ENCODE data around the gene NUP188. TPM values are rescaled to one million over a fixed set of nuclear protein-coding genes. Genes with fewer than 3 reads are reported as not detected.
A peak's percentile ranks its signal among the peaks of the same experiment; 100 is the strongest.

NUP188 gene
- total RNA-seq, 1 donor from 2014 or later = 66.7 TPM

DNA sequence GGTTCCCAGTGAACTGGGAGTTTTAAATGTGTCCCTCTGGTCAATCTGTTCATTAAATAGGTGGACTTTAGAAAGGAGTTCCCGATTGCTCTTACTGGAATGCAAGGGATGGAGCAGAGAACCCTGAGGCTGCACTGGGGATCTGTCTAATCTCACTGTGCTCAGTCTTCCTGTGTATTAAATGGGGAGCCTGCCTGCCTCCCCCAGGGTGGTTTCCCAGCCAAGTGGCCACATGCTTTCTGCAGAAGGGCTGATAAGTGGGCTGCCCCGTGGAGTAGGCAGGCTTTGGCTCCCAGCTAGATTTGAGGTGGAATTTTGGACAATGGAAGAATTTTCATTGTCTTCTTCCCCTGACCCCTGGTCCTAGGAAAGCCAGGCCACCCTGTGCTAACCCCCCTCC lies 40.8 kb upstream of the NUP188 start:
- H3F3A ChIP-seq (ENCODE audit: low read depth) = no peaks in the 10 kb centered on the region
- peaks cover 7% of the 10 kb centered on the region for H3K4me1 ChIP-seq
- no peak overlapping the region for H2AFZ ChIP-seq (replicated peaks)
- H3K27ac ChIP-seq = no peak overlapping the region
- no peak overlapping the region for H3K9ac ChIP-seq
- DNase-seq (ENCODE audit: low spot score) = no peak
- no peaks in the 10 kb centered on the region for H3K27me3 ChIP-seq
- peaks cover 19% of the 10 kb centered on the region for H3K36me3 Mint-ChIP-seq
- no peaks in the 10 kb centered on the region for H3K36me3 ChIP-seq
- H4K20me1 ChIP-seq (ENCODE audit: low read depth) = peaks cover 27% of the 10 kb centered on the region
- no peaks in the 10 kb centered on the region for H3K9me3 Mint-ChIP-seq
- H3K4me3 Mint-ChIP-seq = peak overlapping the region; percentile 17
- H3K27me3 Mint-ChIP-seq (ENCODE audit: insufficient read depth, low read depth) = no peaks in the 10 kb centered on the region
- TF ChIP-seq, protein P1, sequence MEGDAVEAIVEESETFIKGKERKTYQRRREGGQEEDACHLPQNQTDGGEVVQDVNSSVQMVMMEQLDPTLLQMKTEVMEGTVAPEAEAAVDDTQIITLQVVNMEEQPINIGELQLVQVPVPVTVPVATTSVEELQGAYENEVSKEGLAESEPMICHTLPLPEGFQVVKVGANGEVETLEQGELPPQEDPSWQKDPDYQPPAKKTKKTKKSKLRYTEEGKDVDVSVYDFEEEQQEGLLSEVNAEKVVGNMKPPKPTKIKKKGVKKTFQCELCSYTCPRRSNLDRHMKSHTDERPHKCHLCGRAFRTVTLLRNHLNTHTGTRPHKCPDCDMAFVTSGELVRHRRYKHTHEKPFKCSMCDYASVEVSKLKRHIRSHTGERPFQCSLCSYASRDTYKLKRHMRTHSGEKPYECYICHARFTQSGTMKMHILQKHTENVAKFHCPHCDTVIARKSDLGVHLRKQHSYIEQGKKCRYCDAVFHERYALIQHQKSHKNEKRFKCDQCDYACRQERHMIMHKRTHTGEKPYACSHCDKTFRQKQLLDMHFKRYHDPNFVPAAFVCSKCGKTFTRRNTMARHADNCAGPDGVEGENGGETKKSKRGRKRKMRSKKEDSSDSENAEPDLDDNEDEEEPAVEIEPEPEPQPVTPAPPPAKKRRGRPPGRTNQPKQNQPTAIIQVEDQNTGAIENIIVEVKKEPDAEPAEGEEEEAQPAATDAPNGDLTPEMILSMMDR (IDR thresholded peaks at IDR 0.05) = no peak
- TF ChIP-seq EZH2phosphoT487 (IDR thresholded peaks at IDR 0.05) (no peak), EZH2 (IDR thresholded peaks at IDR 0.05) (no peak)
- no peaks in the 10 kb centered on the region for H3K9me3 ChIP-seq (ENCODE audit: low read depth)
- no peak overlapping the region for H3K27ac Mint-ChIP-seq
- peaks cover 6% of the 10 kb centered on the region for H3K4me1 Mint-ChIP-seq
- no peak overlapping the region for H3K4me2 ChIP-seq
- H3K4me3 ChIP-seq = no peak overlapping the region
- H3K79me2 ChIP-seq (ENCODE audit: low read depth) = peaks cover 7% of the 10 kb centered on the region

DNA sequence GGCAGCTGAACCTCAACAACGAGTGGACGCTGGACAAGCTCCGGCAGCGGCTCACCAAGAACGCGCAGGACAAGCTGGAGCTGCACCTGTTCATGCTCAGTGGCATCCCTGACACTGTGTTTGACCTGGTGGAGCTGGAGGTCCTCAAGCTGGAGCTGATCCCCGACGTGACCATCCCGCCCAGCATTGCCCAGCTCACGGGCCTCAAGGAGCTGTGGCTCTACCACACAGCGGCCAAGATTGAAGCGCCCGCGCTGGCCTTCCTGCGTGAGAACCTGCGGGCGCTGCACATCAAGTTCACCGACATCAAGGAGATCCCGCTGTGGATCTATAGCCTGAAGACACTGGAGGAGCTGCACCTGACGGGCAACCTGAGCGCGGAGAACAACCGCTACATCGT lies 39.1 kb upstream of the NUP188 start:
- H4K20me1 ChIP-seq (ENCODE audit: low read depth) = peaks cover 32% of the 10 kb centered on the region
- H3F3A ChIP-seq (ENCODE audit: low read depth) = no peaks in the 10 kb centered on the region
- H3K79me2 ChIP-seq (ENCODE audit: low read depth) = peaks cover 16% of the 10 kb centered on the region
- H3K9me3 ChIP-seq (ENCODE audit: low read depth) = no peaks in the 10 kb centered on the region
- H3K9me3 Mint-ChIP-seq = no peaks in the 10 kb centered on the region
- no peak overlapping the region for H2AFZ ChIP-seq (replicated peaks)
- H3K27me3 Mint-ChIP-seq (ENCODE audit: insufficient read depth, low read depth) = no peaks in the 10 kb centered on the region
- no peaks in the 10 kb centered on the region for H3K27me3 ChIP-seq
- H3K27ac Mint-ChIP-seq = no peak overlapping the region
- H3K4me2 ChIP-seq = no peak overlapping the region
- H3K27ac ChIP-seq = no peak overlapping the region
- no peaks in the 10 kb centered on the region for H3K36me3 ChIP-seq
- no peak overlapping the region for H3K4me3 Mint-ChIP-seq
- no peak overlapping the region for H3K9ac ChIP-seq
- peaks cover 16% of the 10 kb centered on the region for H3K4me1 ChIP-seq
- H3K36me3 Mint-ChIP-seq = peaks cover 23% of the 10 kb centered on the region
- TF ChIP-seq EZH2phosphoT487 (IDR thresholded peaks at IDR 0.05) (no peak), EZH2 (IDR thresholded peaks at IDR 0.05) (no peak)
- TF ChIP-seq, protein P1 (IDR thresholded peaks at IDR 0.05) = no peak
- DNase-seq (ENCODE audit: low spot score) = no peak
- H3K4me1 Mint-ChIP-seq = peaks cover 16% of the 10 kb centered on the region
- H3K4me3 ChIP-seq = no peak overlapping the region

DNA sequence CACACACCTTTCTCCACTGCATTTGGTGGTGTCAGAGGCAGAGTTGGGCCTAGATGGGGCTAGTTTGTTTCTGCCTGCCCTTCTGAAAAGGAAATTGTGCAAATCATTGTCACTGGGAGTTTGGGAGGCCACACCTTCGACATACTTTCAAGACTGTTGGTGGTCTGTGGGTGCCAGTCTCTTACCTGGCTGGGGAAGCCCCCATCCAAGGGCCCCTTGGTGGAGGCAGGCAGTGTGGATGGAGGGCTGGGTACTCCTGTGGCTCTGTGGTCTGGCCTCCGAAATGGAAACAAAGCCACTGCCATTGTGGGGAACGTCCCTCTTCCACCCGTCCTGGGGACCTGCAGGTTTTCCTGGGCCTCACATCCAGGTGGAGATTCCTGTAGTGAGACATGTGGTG lies 37.6 kb upstream of the NUP188 start:
- TF ChIP-seq, protein P1 (IDR thresholded peaks at IDR 0.05) = no peak
- TF ChIP-seq EZH2phosphoT487 (IDR thresholded peaks at IDR 0.05) (no peak), EZH2 (IDR thresholded peaks at IDR 0.05) (no peak)
- H3K79me2 ChIP-seq (ENCODE audit: low read depth) = peaks cover 11% of the 10 kb centered on the region
- DNase-seq (ENCODE audit: low spot score) = no peak
- Mint-ChIP-seq H3K4me1 (peaks cover 16% of the 10 kb centered on the region), H3K27ac (no peak overlapping the region), H3K27me3 (ENCODE audit: insufficient read depth, low read depth) (no peaks in the 10 kb centered on the region), H3K4me3 (no peak overlapping the region), H3K36me3 (peaks cover 23% of the 10 kb centered on the region), H3K9me3 (no peaks in the 10 kb centered on the region)
- H3K9me3 ChIP-seq (ENCODE audit: low read depth) = no peaks in the 10 kb centered on the region
- H3F3A ChIP-seq (ENCODE audit: low read depth) = no peaks in the 10 kb centered on the region
- no peak overlapping the region for H3K4me2 ChIP-seq
- no peak overlapping the region for H2AFZ ChIP-seq (replicated peaks)
- no peaks in the 10 kb centered on the region for H3K27me3 ChIP-seq
- no peak overlapping the region for H3K27ac ChIP-seq
- no peak overlapping the region for H3K4me3 ChIP-seq
- peaks cover 35% of the 10 kb centered on the region for H4K20me1 ChIP-seq (ENCODE audit: low read depth)
- H3K36me3 ChIP-seq = no peaks in the 10 kb centered on the region
- H3K4me1 ChIP-seq = peaks cover 16% of the 10 kb centered on the region
- H3K9ac ChIP-seq = no peak overlapping the region
